Measurements from ENCODE around the gene DDA1.

GRCh38 chr19:17329366-17330261 is 20.3 kb downstream of the DDA1 start:
- TF ChIP-seq GATA2 (IDR thresholded peaks at IDR 0.05; ENCODE audit: low read depth, low read length): no peak
- TF ChIP-seq GATA3 (IDR thresholded peaks at IDR 0.05; ENCODE audit: low read depth, low read length): no peak
